GM12878 (cell line): Measurements from ENCODE around the gene CHP1. TPM values are rescaled to one million over a fixed set of nuclear protein-coding genes. Genes with fewer than 3 reads are reported as not detected.

Experiments used
- ATAC-seq: fragments of 200-7000 bp; cut with Tn5 transposase; 3 replicates; pipeline ENCODE4 v1.9.1; 2020; ENCODE audit warnings: mild to moderate bottlenecking, moderate library complexity
- BruUV-seq: library from RNA; stranded (reverse); fragments of 400-500 nt; replicated peaks from 2 replicates; lab custom pipeline; 2021; lab: Mats Ljungman, UMichigan
- CTCF ChIA-PET: fragments of 300-600 bp; sonication (Branson Sonifier 250); formaldehyde crosslinking; extraction: SDS; loops from one replicate; lab custom pipeline; 2021; ENCODE audit warnings: inconsistent platforms; lab: Yijun Ruan, JAX
- POLR2A ChIA-PET: fragments of 350-600 bp; formaldehyde crosslinking; extraction: SDS; loops from one replicate; lab custom pipeline; 2021; ENCODE audit warnings: inconsistent platforms; lab: Charles Lee
- RAD21 ChIA-PET: fragments of 300-600 bp; sonication (Branson Sonifier 250); formaldehyde crosslinking; loops from one replicate; lab custom pipeline; 2023; ENCODE audit warnings: antibody characterized with exemption; ENCODE audit not compliant: unreplicated experiment; lab: Charles Lee
- SMC1A ChIA-PET: fragments of 300-600 bp; sonication (Branson Sonifier 250); formaldehyde crosslinking; loops from one replicate; lab custom pipeline; 2023; ENCODE audit not compliant: unreplicated experiment, uncharacterized antibody; lab: Charles Lee
- DNase-seq: peaks from one replicate; pipeline ENCODE4 v3.0.0-alpha.2; 2011; ENCODE audit warnings: low read depth, low spot score
- FAIRE-seq: peaks from 3 replicates; lab custom pipeline; 2011; peaks lifted over from hg19 to GRCh38; lab: Jason Lieb, UNC
- H2AFZ ChIP-seq: 2 replicates; pipeline ENCODE4 v1.6.0; 2011; ENCODE audit warnings: low read depth, low read length, control low read depth; ENCODE audit not compliant: control insufficient read depth
- H3K27ac ChIP-seq: 2 replicates; pipeline ENCODE4 v1.5.1; 2011; ENCODE audit warnings: control low read depth; ENCODE audit not compliant: control insufficient read depth, insufficient read depth
- H3K27me3 ChIP-seq, 2 experiments: replicated peaks in 1 of 2; 2 replicates each; pipeline versions ENCODE4 v1.6.0 to v1.6.1; 2011; ENCODE audit warnings: low read length in 1 of 2; ENCODE audit not compliant: control insufficient read depth in 2 of 2, insufficient read depth in 2 of 2
- H3K36me3 ChIP-seq, 2 experiments: 2 replicates each; pipeline ENCODE4 v1.5.1; 2011; ENCODE audit warnings: low read length in 1 of 2; ENCODE audit not compliant: control insufficient read depth in 2 of 2, insufficient read depth in 2 of 2
- H3K4me1 ChIP-seq: 2 replicates; pipeline ENCODE4 v1.6.1; 2011; ENCODE audit warnings: mild to moderate bottlenecking, low read length, moderate library complexity, mixed read lengths; ENCODE audit not compliant: control insufficient read depth, insufficient read depth
- H3K4me2 ChIP-seq: 2 replicates; pipeline ENCODE4 v1.6.0; 2011; ENCODE audit warnings: control low read depth; ENCODE audit not compliant: control insufficient read depth, insufficient read depth
- H3K4me3 ChIP-seq: fragments of 200-600 bp; sonication (generic); 2 replicates; pipeline ENCODE4 v1.5.1; 2016
- H3K79me2 ChIP-seq: 2 replicates; pipeline ENCODE4 v1.6.0; 2011; ENCODE audit warnings: low read length; ENCODE audit not compliant: control insufficient read depth, insufficient read depth
- H3K9ac ChIP-seq: 2 replicates; pipeline ENCODE4 v1.8.0; 2011; ENCODE audit warnings: low read length, control low read depth, mixed read lengths; ENCODE audit not compliant: control insufficient read depth, insufficient read depth
- H3K9me3 ChIP-seq: replicated peaks from 3 replicates; pipeline ENCODE4 v1.5.1; 2011; ENCODE audit warnings: mild to moderate bottlenecking, low read length; ENCODE audit not compliant: control insufficient read depth, insufficient read depth
- H4K20me1 ChIP-seq: 2 replicates; pipeline ENCODE4 v1.6.0; 2011; ENCODE audit not compliant: control insufficient read depth, insufficient read depth
- CHD4 ChIP-seq: fragments of 200-600 bp; sonication (generic); IDR thresholded peaks from 2 replicates; pipeline ENCODE4 v1.6.1; 2016; ENCODE audit warnings: mild to moderate bottlenecking
- NFXL1 ChIP-seq: fragments of 450-650 bp; IDR thresholded peaks from 2 replicates; pipeline ENCODE4 v1.6.1; 2017; ENCODE audit warnings: antibody characterized with exemption, mild to moderate bottlenecking, borderline replicate concordance
- whole genome bisulfite sequencing: methylation state at CpG from one replicate; pipeline ENCODE4 v1.1.6; 2016; ENCODE audit warnings: low lambda C conversion rate; ENCODE audit not compliant: insufficient replicate concordance, insufficient coverage; ENCODE audit errors: missing lambda C conversion rate; 5-methylcytosine and 5-hydroxymethylcytosine counted together
- in situ Hi-C: fragments of 300-500 bp; cut with MboI; formaldehyde crosslinking; loops from 9 replicates; pipeline ENCODE4 v1.14.3; 2018; ENCODE audit warnings: mixed read lengths
- intact Hi-C: fragments of 100-400 bp; cut with micrococcal nuclease; formaldehyde crosslinking; loops from one replicate; pipeline ENCODE4 v1.14.2; 2022; ENCODE audit not compliant: unreplicated experiment
- polyA plus RNA-seq, 11 experiments: library from polyadenylated mRNA; depleted of rRNA in 4 of 11; unstranded in 6 of 11; stranded (reverse) in 5 of 11; fragments of >200 nt; fragmentation: Nextera tagmentation in 4 of 11; fragmentation: Illumina TruSeq in 1 of 11; extraction: Ambion mirVana in 4 of 11; extraction: Trizol in 1 of 11; gene quantifications; 1 replicate in 1 of 11; 2 replicates in 10 of 11; pipeline versions ENCODE4 v1.2.1 to v1.2.3, GENCODE V29; 2011 to 2016; ENCODE audit warnings: inconsistent platforms in 2 of 11, missing spikeins in 2 of 11, low read depth in 1 of 11
- total RNA-seq, 4 experiments: library from RNA; depleted of rRNA in 3 of 4; stranded (reverse); fragments of >200 nt in 3 of 4; fragmentation: Illumina TruSeq in 1 of 4; extraction: Trizol in 1 of 4; gene quantifications; 2 replicates each; pipeline versions ENCODE4 v1.2.1 to v1.2.3, GENCODE V29; 2013 to 2021
- TF ChIP-seq, protein P1 (sequence below): fragments of 450-650 bp; IDR thresholded peaks from 2 replicates; pipeline ENCODE4 v1.6.1; 2017; ENCODE audit warnings: mild to moderate bottlenecking, moderate library complexity

The CHP1 gene
- total and polyA plus RNA-seq, 10 of the 15 experiments (the other 5 are each of a cell fraction or from before 2014, with no cell fraction given), result 25.7 to 45.9 (median 39.1) TPM

GRCh38 chr15:41331281-41331680 lies 100.2 kb downstream of the CHP1 start:
- BruUV-seq, result no TSS peak
- FAIRE-seq, result no peak
- peak overlapping the region; percentile 92 for H3K9ac ChIP-seq
- no peak for ATAC-seq
- POLR2A ChIA-PET, result no interaction called here
- no peaks in the 10 kb centered on the region for H3K27me3 ChIP-seq
- no peaks in the 10 kb centered on the region; the same call in 1 of the 2 replicates for H3K4me1 ChIP-seq
- CTCF ChIA-PET, result interaction anchor here (0.6 to 3.0 kb wide), 12 partner anchors 8 to 427 kb away, joined by 3 to 16 read pairs (median 4); partner anchors contain the start of genes CHP1 and EXD1
- no peak for DNase-seq
- H2AFZ ChIP-seq, result peak overlapping the region; percentile 92
- TF ChIP-seq, protein P1, sequence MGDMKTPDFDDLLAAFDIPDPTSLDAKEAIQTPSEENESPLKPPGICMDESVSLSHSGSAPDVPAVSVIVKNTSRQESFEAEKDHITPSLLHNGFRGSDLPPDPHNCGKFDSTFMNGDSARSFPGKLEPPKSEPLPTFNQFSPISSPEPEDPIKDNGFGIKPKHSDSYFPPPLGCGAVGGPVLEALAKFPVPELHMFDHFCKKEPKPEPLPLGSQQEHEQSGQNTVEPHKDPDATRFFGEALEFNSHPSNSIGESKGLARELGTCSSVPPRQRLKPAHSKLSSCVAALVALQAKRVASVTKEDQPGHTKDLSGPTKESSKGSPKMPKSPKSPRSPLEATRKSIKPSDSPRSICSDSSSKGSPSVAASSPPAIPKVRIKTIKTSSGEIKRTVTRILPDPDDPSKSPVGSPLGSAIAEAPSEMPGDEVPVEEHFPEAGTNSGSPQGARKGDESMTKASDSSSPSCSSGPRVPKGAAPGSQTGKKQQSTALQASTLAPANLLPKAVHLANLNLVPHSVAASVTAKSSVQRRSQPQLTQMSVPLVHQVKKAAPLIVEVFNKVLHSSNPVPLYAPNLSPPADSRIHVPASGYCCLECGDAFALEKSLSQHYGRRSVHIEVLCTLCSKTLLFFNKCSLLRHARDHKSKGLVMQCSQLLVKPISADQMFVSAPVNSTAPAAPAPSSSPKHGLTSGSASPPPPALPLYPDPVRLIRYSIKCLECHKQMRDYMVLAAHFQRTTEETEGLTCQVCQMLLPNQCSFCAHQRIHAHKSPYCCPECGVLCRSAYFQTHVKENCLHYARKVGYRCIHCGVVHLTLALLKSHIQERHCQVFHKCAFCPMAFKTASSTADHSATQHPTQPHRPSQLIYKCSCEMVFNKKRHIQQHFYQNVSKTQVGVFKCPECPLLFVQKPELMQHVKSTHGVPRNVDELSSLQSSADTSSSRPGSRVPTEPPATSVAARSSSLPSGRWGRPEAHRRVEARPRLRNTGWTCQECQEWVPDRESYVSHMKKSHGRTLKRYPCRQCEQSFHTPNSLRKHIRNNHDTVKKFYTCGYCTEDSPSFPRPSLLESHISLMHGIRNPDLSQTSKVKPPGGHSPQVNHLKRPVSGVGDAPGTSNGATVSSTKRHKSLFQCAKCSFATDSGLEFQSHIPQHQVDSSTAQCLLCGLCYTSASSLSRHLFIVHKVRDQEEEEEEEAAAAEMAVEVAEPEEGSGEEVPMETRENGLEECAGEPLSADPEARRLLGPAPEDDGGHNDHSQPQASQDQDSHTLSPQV, result no peak
- TF ChIP-seq NFXL1, result no peak
- TF ChIP-seq CHD4, result no peak
- no peaks in the 10 kb centered on the region for H3K9me3 ChIP-seq
- intact Hi-C loops, result loop anchor here (5.0 kb wide), 1 partner anchor 641 kb away; the partner anchor contains the start of gene EHD4
- no peaks in the 10 kb centered on the region for H4K20me1 ChIP-seq
- H3K27ac ChIP-seq, result peak overlapping the region; percentile 99; the same call in 1 of the 2 replicates
- peaks cover 44% of the 10 kb centered on the region for H3K79me2 ChIP-seq
- peak overlapping the region; percentile 75 for H3K4me3 ChIP-seq
- SMC1A ChIA-PET, result interaction anchor here (0.7 to 2.1 kb wide), 5 partner anchors 12 to 100 kb away, joined by 3 to 6 read pairs (median 4); partner anchors contain the start of gene CHP1
- no peaks in the 10 kb centered on the region for H3K36me3 ChIP-seq
- 67% methylated on average over 6 of the region's 6 CpGs for WGBS
- H3K4me2 ChIP-seq, result peak overlapping the region; percentile 91
- in situ Hi-C loops, result no loop called here
- RAD21 ChIA-PET, result no interaction called here

Other genes with a start within 250 kb of the CHP1 start
- gene INO80, start 115.0 kb upstream of the CHP1 start, total RNA-seq (2014; rRNA removed), result 22.8 and 24.5 TPM in 2 replicates
- 18.6 and 22.7 TPM in 2 replicates for gene INO80, start 115.0 kb upstream of the CHP1 start, total RNA-seq (2014; rRNA removed; fragmentation: Illumina TruSeq; extraction: Trizol)
- 24.4 and 25.0 TPM in 2 replicates for gene INO80, start 115.0 kb upstream of the CHP1 start, total RNA-seq (2021)
- gene INO80, start 115.0 kb upstream of the CHP1 start, polyA plus RNA-seq (2011; rRNA removed), result 4.9 and 6.7 TPM in 2 replicates
- 19.2 and 23.4 TPM in 2 replicates for gene INO80, start 115.0 kb upstream of the CHP1 start, polyA plus RNA-seq (2014; fragmentation: Illumina TruSeq; extraction: Trizol)
- gene INO80, start 115.0 kb upstream of the CHP1 start, polyA plus RNA-seq (2014; fragmentation: Nextera tagmentation; extraction: Ambion mirVana), result 1 to 10 TPM; 4.5 to 5.0 TPM
- 20.1 and 23.1 TPM in 2 replicates for gene INO80, start 115.0 kb upstream of the CHP1 start, polyA plus RNA-seq (2014; rRNA removed)
- gene INO80, start 115.0 kb upstream of the CHP1 start, polyA plus RNA-seq (2016; fragmentation: Nextera tagmentation; extraction: Ambion mirVana), result 1 to 10 TPM; 9.7 TPM
- 0.05 TPM in 1 of 2 replicates, not detected in the other for gene EXD1, start 511 bp upstream of the CHP1 start, total RNA-seq (2014; rRNA removed)
- not detected in 2 replicates for gene EXD1, start 511 bp upstream of the CHP1 start, total RNA-seq (2014; rRNA removed; fragmentation: Illumina TruSeq; extraction: Trizol)
- gene EXD1, start 511 bp upstream of the CHP1 start, total RNA-seq (2021), result not detected in 2 replicates
- not detected in 2 replicates for gene EXD1, start 511 bp upstream of the CHP1 start, polyA plus RNA-seq (2011; rRNA removed)
- gene EXD1, start 511 bp upstream of the CHP1 start, polyA plus RNA-seq (2014; fragmentation: Illumina TruSeq; extraction: Trizol), result not detected in 2 replicates
- under 1 TPM in 1 of 2 experiments, not detected in 1; 0.19 TPM for gene EXD1, start 511 bp upstream of the CHP1 start, polyA plus RNA-seq (2014; fragmentation: Nextera tagmentation; extraction: Ambion mirVana)
- not detected in 2 replicates for gene EXD1, start 511 bp upstream of the CHP1 start, polyA plus RNA-seq (2014; rRNA removed)
- gene EXD1, start 511 bp upstream of the CHP1 start, polyA plus RNA-seq (2016; fragmentation: Nextera tagmentation; extraction: Ambion mirVana), result not detected
- 26.8 and 28.7 TPM in 2 replicates for gene OIP5, start 101.3 kb downstream of the CHP1 start, total RNA-seq (2014; rRNA removed)
- gene OIP5, start 101.3 kb downstream of the CHP1 start, total RNA-seq (2014; rRNA removed; fragmentation: Illumina TruSeq; extraction: Trizol), result 15.5 and 17.3 TPM in 2 replicates
- gene OIP5, start 101.3 kb downstream of the CHP1 start, total RNA-seq (2021), result 19.0 and 19.6 TPM in 2 replicates
- 28.6 and 39.4 TPM in 2 replicates for gene OIP5, start 101.3 kb downstream of the CHP1 start, polyA plus RNA-seq (2011; rRNA removed)
- 8.3 and 9.8 TPM in 2 replicates for gene OIP5, start 101.3 kb downstream of the CHP1 start, polyA plus RNA-seq (2014; fragmentation: Illumina TruSeq; extraction: Trizol)
- gene OIP5, start 101.3 kb downstream of the CHP1 start, polyA plus RNA-seq (2014; fragmentation: Nextera tagmentation; extraction: Ambion mirVana), result 10 to 100 TPM in 1 of 2 experiments, 1 to 10 TPM in 1; 4.8 to 13.0 TPM
- gene OIP5, start 101.3 kb downstream of the CHP1 start, polyA plus RNA-seq (2014; rRNA removed), result 18.7 and 24.5 TPM in 2 replicates
- gene OIP5, start 101.3 kb downstream of the CHP1 start, polyA plus RNA-seq (2016; fragmentation: Nextera tagmentation; extraction: Ambion mirVana), result 10 to 100 TPM; 61.4 TPM
- gene NUSAP1, start 101.6 kb downstream of the CHP1 start, total RNA-seq (2014; rRNA removed), result 158 and 182 TPM in 2 replicates
- 291 and 299 TPM in 2 replicates for gene NUSAP1, start 101.6 kb downstream of the CHP1 start, total RNA-seq (2014; rRNA removed; fragmentation: Illumina TruSeq; extraction: Trizol)
- 172 and 174 TPM in 2 replicates for gene NUSAP1, start 101.6 kb downstream of the CHP1 start, total RNA-seq (2021)
- gene NUSAP1, start 101.6 kb downstream of the CHP1 start, polyA plus RNA-seq (2011; rRNA removed), result 227 and 284 TPM in 2 replicates
- 269 and 367 TPM in 2 replicates for gene NUSAP1, start 101.6 kb downstream of the CHP1 start, polyA plus RNA-seq (2014; fragmentation: Illumina TruSeq; extraction: Trizol)
- gene NUSAP1, start 101.6 kb downstream of the CHP1 start, polyA plus RNA-seq (2014; fragmentation: Nextera tagmentation; extraction: Ambion mirVana), result 100 to 1,000 TPM; 228 to 231 TPM
- gene NUSAP1, start 101.6 kb downstream of the CHP1 start, polyA plus RNA-seq (2014; rRNA removed), result 208 and 252 TPM in 2 replicates
- gene NUSAP1, start 101.6 kb downstream of the CHP1 start, polyA plus RNA-seq (2016; fragmentation: Nextera tagmentation; extraction: Ambion mirVana), result 100 to 1,000 TPM; 310 to 315 TPM
- 16.7 and 18.9 TPM in 2 replicates for gene NDUFAF1, start 171.2 kb downstream of the CHP1 start, total RNA-seq (2014; rRNA removed)
- 20.8 and 22.6 TPM in 2 replicates for gene NDUFAF1, start 171.2 kb downstream of the CHP1 start, total RNA-seq (2014; rRNA removed; fragmentation: Illumina TruSeq; extraction: Trizol)
- 16.6 and 17.3 TPM in 2 replicates for gene NDUFAF1, start 171.2 kb downstream of the CHP1 start, total RNA-seq (2021)
- 19.4 and 27.9 TPM in 2 replicates for gene NDUFAF1, start 171.2 kb downstream of the CHP1 start, polyA plus RNA-seq (2011; rRNA removed)
- gene NDUFAF1, start 171.2 kb downstream of the CHP1 start, polyA plus RNA-seq (2014; fragmentation: Illumina TruSeq; extraction: Trizol), result 23.5 and 33.9 TPM in 2 replicates
- gene NDUFAF1, start 171.2 kb downstream of the CHP1 start, polyA plus RNA-seq (2014; fragmentation: Nextera tagmentation; extraction: Ambion mirVana), result 10 to 100 TPM; 46.4 to 47.2 TPM
- 17.1 and 19.2 TPM in 2 replicates for gene NDUFAF1, start 171.2 kb downstream of the CHP1 start, polyA plus RNA-seq (2014; rRNA removed)
- gene NDUFAF1, start 171.2 kb downstream of the CHP1 start, polyA plus RNA-seq (2016; fragmentation: Nextera tagmentation; extraction: Ambion mirVana), result 10 to 100 TPM; 37.8 to 38.8 TPM
- 15.2 and 19.3 TPM in 2 replicates for gene RTF1, start 185.8 kb downstream of the CHP1 start, total RNA-seq (2014; rRNA removed)
- gene RTF1, start 185.8 kb downstream of the CHP1 start, total RNA-seq (2014; rRNA removed; fragmentation: Illumina TruSeq; extraction: Trizol), result 35.5 and 35.6 TPM in 2 replicates
- gene RTF1, start 185.8 kb downstream of the CHP1 start, total RNA-seq (2021), result 28.4 and 31.2 TPM in 2 replicates
- 29.2 and 33.0 TPM in 2 replicates for gene RTF1, start 185.8 kb downstream of the CHP1 start, polyA plus RNA-seq (2011; rRNA removed)
- gene RTF1, start 185.8 kb downstream of the CHP1 start, polyA plus RNA-seq (2014; fragmentation: Illumina TruSeq; extraction: Trizol), result 49.1 and 51.8 TPM in 2 replicates
- gene RTF1, start 185.8 kb downstream of the CHP1 start, polyA plus RNA-seq (2014; fragmentation: Nextera tagmentation; extraction: Ambion mirVana), result 10 to 100 TPM in 1 of 2 experiments, 1 to 10 TPM in 1; 7.2 to 10.9 TPM
- gene RTF1, start 185.8 kb downstream of the CHP1 start, polyA plus RNA-seq (2014; rRNA removed), result 35.1 and 35.4 TPM in 2 replicates
- gene RTF1, start 185.8 kb downstream of the CHP1 start, polyA plus RNA-seq (2016; fragmentation: Nextera tagmentation; extraction: Ambion mirVana), result 10 to 100 TPM; 67.0 to 67.9 TPM